ENCODE results near the gene NAALADL1. TPM values are rescaled to one million over a fixed set of nuclear protein-coding genes. Genes with fewer than 3 reads are reported as not detected.

The NAALADL1 gene
- total RNA-seq, 2 experiments from 2014 or later, result 2.7 to 3.9 TPM

DNA sequence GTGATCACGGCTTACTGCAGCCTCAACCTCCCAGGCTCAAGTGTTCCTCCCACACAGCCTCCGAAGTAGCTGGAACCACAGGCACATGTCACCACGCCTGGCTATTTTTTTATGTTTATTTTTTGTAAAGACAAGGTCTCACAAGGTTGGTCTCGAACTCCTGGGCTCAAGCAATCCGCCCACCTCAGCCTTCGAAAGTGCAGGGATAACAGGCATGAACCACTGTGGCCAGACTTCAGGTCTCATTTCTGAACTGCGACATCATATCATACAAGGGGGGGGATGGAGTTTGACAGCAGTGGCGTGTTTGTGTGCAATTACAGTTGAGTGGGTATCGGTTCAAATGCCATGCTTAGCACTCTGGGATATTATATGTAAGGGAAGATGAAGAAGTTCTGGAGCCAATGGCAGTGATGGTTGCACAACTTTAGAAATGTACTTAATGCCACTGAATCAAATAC lies 6.9 kb downstream of the NAALADL1 start:
- BruUV-seq (replicated peaks), result no TSS peak
- no peaks in the 10 kb centered on the region for H3K9me3 ChIP-seq (ENCODE audit: low read length)
- DNase-seq (ENCODE audit: low spot score), result no peak
- peaks cover 3% of the 10 kb centered on the region; the same call in 1 of the 2 replicates for H3K36me3 ChIP-seq (ENCODE audit: insufficient read depth, low read length)
- peaks cover 32% of the 10 kb centered on the region for H3K4me1 ChIP-seq (ENCODE audit: insufficient read depth, low read length, poor library complexity, severe bottlenecking)
- no peak overlapping the region for H3K4me2 ChIP-seq (ENCODE audit: low read length)
- intact Hi-C loops (cut with micrococcal nuclease; ENCODE audit: unreplicated experiment), result no loop called here
- no peak for TF ChIP-seq EZH2phosphoT487 (IDR thresholded peaks at IDR 0.05; ENCODE audit: borderline replicate concordance, low read depth, low read length)
- TF ChIP-seq, protein P1, sequence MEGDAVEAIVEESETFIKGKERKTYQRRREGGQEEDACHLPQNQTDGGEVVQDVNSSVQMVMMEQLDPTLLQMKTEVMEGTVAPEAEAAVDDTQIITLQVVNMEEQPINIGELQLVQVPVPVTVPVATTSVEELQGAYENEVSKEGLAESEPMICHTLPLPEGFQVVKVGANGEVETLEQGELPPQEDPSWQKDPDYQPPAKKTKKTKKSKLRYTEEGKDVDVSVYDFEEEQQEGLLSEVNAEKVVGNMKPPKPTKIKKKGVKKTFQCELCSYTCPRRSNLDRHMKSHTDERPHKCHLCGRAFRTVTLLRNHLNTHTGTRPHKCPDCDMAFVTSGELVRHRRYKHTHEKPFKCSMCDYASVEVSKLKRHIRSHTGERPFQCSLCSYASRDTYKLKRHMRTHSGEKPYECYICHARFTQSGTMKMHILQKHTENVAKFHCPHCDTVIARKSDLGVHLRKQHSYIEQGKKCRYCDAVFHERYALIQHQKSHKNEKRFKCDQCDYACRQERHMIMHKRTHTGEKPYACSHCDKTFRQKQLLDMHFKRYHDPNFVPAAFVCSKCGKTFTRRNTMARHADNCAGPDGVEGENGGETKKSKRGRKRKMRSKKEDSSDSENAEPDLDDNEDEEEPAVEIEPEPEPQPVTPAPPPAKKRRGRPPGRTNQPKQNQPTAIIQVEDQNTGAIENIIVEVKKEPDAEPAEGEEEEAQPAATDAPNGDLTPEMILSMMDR (conservative IDR thresholded peaks at IDR 0.05; ENCODE audit: low read length), result no peak
- H3K4me3 ChIP-seq (ENCODE audit: low read depth, low read length, poor library complexity, severe bottlenecking), result no peak overlapping the region
- ChIA-PET CTCF (ENCODE audit: unreplicated experiment) (no interaction called here), POLR2A (no interaction called here)
- H2AFZ ChIP-seq (ENCODE audit: low read length), result no peak overlapping the region
- H4K20me1 ChIP-seq (ENCODE audit: insufficient read depth, low read length), result no peaks in the 10 kb centered on the region
- H3K9me2 ChIP-seq (ENCODE audit: insufficient read depth, low read length), result no peaks in the 10 kb centered on the region
- no peak overlapping the region for H3K27ac ChIP-seq (ENCODE audit: low read depth, low read length, poor library complexity, severe bottlenecking)
- no peaks in the 10 kb centered on the region for H3K79me2 ChIP-seq (ENCODE audit: insufficient read depth, low read depth, low read length)

- no TSS peak for BruUV-seq (replicated peaks)
- H3K9me2 ChIP-seq (ENCODE audit: insufficient read depth, low read length), result no peaks in the 10 kb centered on the region
- DNase-seq (ENCODE audit: low spot score), result no peak
- H3K27ac ChIP-seq (ENCODE audit: low read depth, low read length, poor library complexity, severe bottlenecking), result no peak overlapping the region
- peaks cover 38% of the 10 kb centered on the region for H3K36me3 ChIP-seq (ENCODE audit: insufficient read depth, low read length)
- intact Hi-C loops (cut with micrococcal nuclease; ENCODE audit: unreplicated experiment), result no loop called here
- H4K20me1 ChIP-seq (ENCODE audit: insufficient read depth, low read length), result no peaks in the 10 kb centered on the region
- peaks cover 9% of the 10 kb centered on the region; the same call in 1 of the 2 replicates for H3K79me2 ChIP-seq (ENCODE audit: insufficient read depth, low read depth, low read length)
- H3K9me3 ChIP-seq (ENCODE audit: low read length), result no peaks in the 10 kb centered on the region
- no peak for TF ChIP-seq EZH2phosphoT487 (IDR thresholded peaks at IDR 0.05; ENCODE audit: borderline replicate concordance, low read depth, low read length)
- TF ChIP-seq, protein P1 (conservative IDR thresholded peaks at IDR 0.05; ENCODE audit: low read length), result no peak
- H3K4me1 ChIP-seq (ENCODE audit: insufficient read depth, low read length, poor library complexity, severe bottlenecking), result peaks cover 3% of the 10 kb centered on the region
- ChIA-PET POLR2A (no interaction called here), CTCF (ENCODE audit: unreplicated experiment) (no interaction called here)
- H2AFZ ChIP-seq (ENCODE audit: low read length), result no peak overlapping the region
- H3K4me3 ChIP-seq (ENCODE audit: low read depth, low read length, poor library complexity, severe bottlenecking), result no peak overlapping the region
- no peak overlapping the region for H3K4me2 ChIP-seq (ENCODE audit: low read length)
These were observed 10.6 kb downstream of the NAALADL1 start for GRCh38 chr11:65047581-65048422.

DNA sequence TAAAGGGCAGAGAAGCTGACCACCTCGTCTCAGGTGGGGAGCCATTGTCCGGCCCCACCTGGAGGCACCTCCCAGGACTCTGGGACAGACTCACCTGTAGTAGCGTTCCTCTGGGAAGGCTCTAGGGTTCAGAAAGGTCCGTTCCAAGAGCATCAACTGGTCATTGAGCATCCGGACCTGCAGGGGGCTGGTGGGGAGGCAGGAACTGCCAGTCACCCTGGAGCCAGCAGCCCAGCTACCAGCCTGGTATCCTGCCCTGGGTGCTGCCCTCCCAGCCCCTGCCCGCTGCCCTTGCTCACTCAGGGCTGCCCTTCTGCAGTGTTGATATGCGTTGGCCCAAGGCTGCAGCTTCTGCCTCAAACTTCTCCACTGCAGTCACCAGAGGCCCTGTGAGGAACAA lies 12.6 kb downstream of the NAALADL1 start:
- H3K36me3 ChIP-seq (ENCODE audit: insufficient read depth, low read length), result peaks cover 43% of the 10 kb centered on the region
- ChIA-PET POLR2A (no interaction called here), CTCF (ENCODE audit: unreplicated experiment) (no interaction called here)
- no TSS peak for BruUV-seq (replicated peaks)
- no peaks in the 10 kb centered on the region for H3K9me2 ChIP-seq (ENCODE audit: insufficient read depth, low read length)
- peaks cover 12% of the 10 kb centered on the region for H3K4me1 ChIP-seq (ENCODE audit: insufficient read depth, low read length, poor library complexity, severe bottlenecking)
- H3K4me2 ChIP-seq (ENCODE audit: low read length), result no peak overlapping the region
- intact Hi-C loops (cut with micrococcal nuclease; ENCODE audit: unreplicated experiment), result no loop called here
- H3K4me3 ChIP-seq (ENCODE audit: low read depth, low read length, poor library complexity, severe bottlenecking), result no peak overlapping the region
- TF ChIP-seq, protein P1 (conservative IDR thresholded peaks at IDR 0.05; ENCODE audit: low read length), result no peak
- no peak for TF ChIP-seq EZH2phosphoT487 (IDR thresholded peaks at IDR 0.05; ENCODE audit: borderline replicate concordance, low read depth, low read length)
- H3K9me3 ChIP-seq (ENCODE audit: low read length), result no peaks in the 10 kb centered on the region
- no peaks in the 10 kb centered on the region for H4K20me1 ChIP-seq (ENCODE audit: insufficient read depth, low read length)
- H3K27ac ChIP-seq (ENCODE audit: low read depth, low read length, poor library complexity, severe bottlenecking), result no peak overlapping the region
- H2AFZ ChIP-seq (ENCODE audit: low read length), result no peak overlapping the region
- no peak for DNase-seq (ENCODE audit: low spot score)
- peaks cover 23% of the 10 kb centered on the region; the same call in 1 of the 2 replicates for H3K79me2 ChIP-seq (ENCODE audit: insufficient read depth, low read depth, low read length)
